ENCODE data around the gene FHIT.

The FHIT gene

GRCh38 chr3:59998058-59998457 lies 1253.2 kb downstream of the FHIT start:
- H3K4me1 ChIP-seq (ENCODE audit: control insufficient read depth in 1 of 2, insufficient read depth in 1 of 2, low read depth in 1 of 2, low read length in 1 of 2) = no peaks in the 10 kb centered on the region
- H3K4me3 ChIP-seq (ENCODE audit: low read depth in 1 of 2, low read length in 1 of 2) = no peak overlapping the region
- no peak for TF ChIP-seq CTCF (IDR thresholded peaks at IDR 0.05)
- no peak overlapping the region for H3K27ac ChIP-seq
- H3K36me3 ChIP-seq = no peaks in the 10 kb centered on the region
- no peaks in the 10 kb centered on the region for H3K9me3 ChIP-seq
- H3K27me3 ChIP-seq = no peaks in the 10 kb centered on the region

- Histone ChIP-seq H3K27ac (no peak overlapping the region), H3K36me3 (no peaks in the 10 kb centered on the region), H3K4me3 (ENCODE audit: low read depth in 1 of 2, low read length in 1 of 2) (no peak overlapping the region), H3K9me3 (no peaks in the 10 kb centered on the region), H3K4me1 (ENCODE audit: control insufficient read depth in 1 of 2, insufficient read depth in 1 of 2, low read depth in 1 of 2, low read length in 1 of 2) (no peaks in the 10 kb centered on the region), H3K27me3 (no peaks in the 10 kb centered on the region)
- TF ChIP-seq CTCF (IDR thresholded peaks at IDR 0.05) = no peak
Observed at GRCh38 chr3:59997583-59997982, 1253.7 kb downstream of the FHIT start.

- Histone ChIP-seq H3K4me1 (ENCODE audit: control insufficient read depth in 1 of 2, insufficient read depth in 1 of 2, low read depth in 1 of 2, low read length in 1 of 2) (no peaks in the 10 kb centered on the region), H3K4me3 (ENCODE audit: low read depth in 1 of 2, low read length in 1 of 2) (no peak overlapping the region)
- no peak for TF ChIP-seq CTCF (IDR thresholded peaks at IDR 0.05)
Observed at GRCh38 chr3:59996056-59996455, 1255.2 kb downstream of the FHIT start.

GRCh38 chr3:59995563-59995962 lies 1255.7 kb downstream of the FHIT start:
- Histone ChIP-seq H3K27me3 (no peaks in the 10 kb centered on the region), H3K36me3 (no peaks in the 10 kb centered on the region), H3K4me1 (ENCODE audit: control insufficient read depth in 1 of 2, insufficient read depth in 1 of 2, low read depth in 1 of 2, low read length in 1 of 2) (no peaks in the 10 kb centered on the region), H3K27ac (no peak overlapping the region), H3K9me3 (no peaks in the 10 kb centered on the region), H3K4me3 (ENCODE audit: low read depth in 1 of 2, low read length in 1 of 2) (no peak overlapping the region)
- TF ChIP-seq CTCF (IDR thresholded peaks at IDR 0.05) = no peak

More at GRCh38 chr3:59996056-59996455, 1255.2 kb downstream of the FHIT start:
- Histone ChIP-seq H3K27me3 (no peaks in the 10 kb centered on the region), H3K9me3 (no peaks in the 10 kb centered on the region), H3K27ac (no peak overlapping the region), H3K36me3 (no peaks in the 10 kb centered on the region)

GRCh38 chr3:59994732-59995304 lies 1256.4 kb downstream of the FHIT start:
- Histone ChIP-seq H3K9me3 (no peaks in the 10 kb centered on the region), H3K4me3 (ENCODE audit: low read depth in 1 of 2, low read length in 1 of 2) (no peak overlapping the region), H3K4me1 (ENCODE audit: control insufficient read depth in 1 of 2, insufficient read depth in 1 of 2, low read depth in 1 of 2, low read length in 1 of 2) (no peaks in the 10 kb centered on the region), H3K27ac (no peak overlapping the region), H3K27me3 (no peaks in the 10 kb centered on the region), H3K36me3 (no peaks in the 10 kb centered on the region)
- TF ChIP-seq CTCF (IDR thresholded peaks at IDR 0.05) = no peak

- H3K4me1 ChIP-seq (ENCODE audit: control insufficient read depth in 1 of 2, insufficient read depth in 1 of 2, low read depth in 1 of 2, low read length in 1 of 2) = no peaks in the 10 kb centered on the region
Observed at GRCh38 chr3:59992578-59992977, 1258.7 kb downstream of the FHIT start.

More at GRCh38 chr3:59992578-59992977, 1258.7 kb downstream of the FHIT start:
- Histone ChIP-seq H3K9me3 (no peaks in the 10 kb centered on the region), H3K27me3 (no peaks in the 10 kb centered on the region), H3K4me3 (ENCODE audit: low read depth in 1 of 2, low read length in 1 of 2) (no peak overlapping the region), H3K27ac (no peak overlapping the region), H3K36me3 (no peaks in the 10 kb centered on the region)
- TF ChIP-seq CTCF (IDR thresholded peaks at IDR 0.05) = no peak

Measured in neutrophil (primary cell).